ENCODE data around the gene SLC16A14.

GRCh38 chr2:230008708-230009066, 60.0 kb downstream of the SLC16A14 start:
- TF ChIP-seq, protein P1, sequence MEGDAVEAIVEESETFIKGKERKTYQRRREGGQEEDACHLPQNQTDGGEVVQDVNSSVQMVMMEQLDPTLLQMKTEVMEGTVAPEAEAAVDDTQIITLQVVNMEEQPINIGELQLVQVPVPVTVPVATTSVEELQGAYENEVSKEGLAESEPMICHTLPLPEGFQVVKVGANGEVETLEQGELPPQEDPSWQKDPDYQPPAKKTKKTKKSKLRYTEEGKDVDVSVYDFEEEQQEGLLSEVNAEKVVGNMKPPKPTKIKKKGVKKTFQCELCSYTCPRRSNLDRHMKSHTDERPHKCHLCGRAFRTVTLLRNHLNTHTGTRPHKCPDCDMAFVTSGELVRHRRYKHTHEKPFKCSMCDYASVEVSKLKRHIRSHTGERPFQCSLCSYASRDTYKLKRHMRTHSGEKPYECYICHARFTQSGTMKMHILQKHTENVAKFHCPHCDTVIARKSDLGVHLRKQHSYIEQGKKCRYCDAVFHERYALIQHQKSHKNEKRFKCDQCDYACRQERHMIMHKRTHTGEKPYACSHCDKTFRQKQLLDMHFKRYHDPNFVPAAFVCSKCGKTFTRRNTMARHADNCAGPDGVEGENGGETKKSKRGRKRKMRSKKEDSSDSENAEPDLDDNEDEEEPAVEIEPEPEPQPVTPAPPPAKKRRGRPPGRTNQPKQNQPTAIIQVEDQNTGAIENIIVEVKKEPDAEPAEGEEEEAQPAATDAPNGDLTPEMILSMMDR (IDR thresholded peaks at IDR 0.05; ENCODE audit: insufficient read depth, low read depth, low read length): no peak
- no peak for TF ChIP-seq EZH2 (IDR thresholded peaks at IDR 0.05; ENCODE audit: insufficient read depth, low read length)
